ENCODE results near the gene UBASH3B.

Gene UBASH3B

GRCh38 chr11:122807731-122808477, 152.4 kb downstream of the UBASH3B start:
- no peak for TF ChIP-seq CTCF (IDR thresholded peaks at IDR 0.05; ENCODE audit: control insufficient read depth, extremely low read depth, insufficient read depth)
- no peak for DNase-seq (ENCODE audit: low read depth)
- no peak overlapping the region for H3K4me3 ChIP-seq (ENCODE audit: low read depth, low read length)

GRCh38 chr11:122808478-122808869, 153.0 kb downstream of the UBASH3B start:
- TF ChIP-seq CTCF (IDR thresholded peaks at IDR 0.05; ENCODE audit: control insufficient read depth, extremely low read depth, insufficient read depth): no peak
- DNase-seq (ENCODE audit: low read depth): no peak
- H3K4me3 ChIP-seq (ENCODE audit: low read depth, low read length): no peak overlapping the region

DNA sequence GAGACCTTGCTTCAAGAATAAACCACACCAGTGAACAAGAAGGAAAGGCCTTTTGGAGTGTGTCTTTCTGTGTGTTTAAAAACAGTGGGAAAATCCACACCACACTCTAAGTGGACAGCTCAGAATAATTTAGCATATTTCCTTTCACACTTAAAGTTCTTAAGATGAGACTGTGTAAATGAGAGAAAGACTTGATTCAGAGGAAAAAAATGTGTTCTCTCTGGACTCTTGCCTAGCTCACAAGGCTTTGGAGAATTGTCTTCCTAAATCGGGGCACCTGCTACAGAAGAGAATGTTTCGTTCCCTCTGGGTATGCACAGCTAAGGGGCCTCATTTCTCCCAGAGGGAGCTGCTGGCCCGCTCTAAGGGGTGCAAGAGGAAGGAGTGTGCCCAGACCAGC, 154.3 kb downstream of the UBASH3B start:
- H3K4me3 ChIP-seq (ENCODE audit: low read depth, low read length): no peak overlapping the region
- no peak for TF ChIP-seq CTCF (IDR thresholded peaks at IDR 0.05; ENCODE audit: control insufficient read depth, extremely low read depth, insufficient read depth)
- no peak for DNase-seq (ENCODE audit: low read depth)

DNA sequence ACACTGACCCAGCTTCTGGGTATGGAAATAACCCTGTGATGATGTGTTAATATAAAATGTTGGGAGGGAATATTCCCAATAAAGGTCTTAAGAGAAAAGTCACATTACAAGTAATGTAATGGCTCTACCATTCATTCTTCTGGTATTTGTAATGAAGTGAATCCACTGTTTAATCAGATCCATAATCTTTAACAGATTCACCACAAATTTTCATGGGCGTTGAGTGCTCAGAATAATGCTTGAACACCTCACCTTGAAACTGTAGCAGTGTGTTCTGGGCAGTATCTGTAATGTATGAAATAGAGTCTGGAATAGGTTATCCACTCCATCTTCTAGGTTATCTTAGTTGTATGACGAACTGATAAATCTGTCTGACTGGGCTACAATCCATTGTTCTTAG, 156.2 kb downstream of the UBASH3B start:
- no peak for TF ChIP-seq CTCF (IDR thresholded peaks at IDR 0.05; ENCODE audit: control insufficient read depth, extremely low read depth, insufficient read depth)
- DNase-seq (ENCODE audit: low read depth): no peak
- no peak overlapping the region for H3K4me3 ChIP-seq (ENCODE audit: low read depth, low read length)

GRCh38 chr11:122812638-122813037, 157.1 kb downstream of the UBASH3B start:
- DNase-seq (ENCODE audit: low read depth): no peak
- H3K4me3 ChIP-seq (ENCODE audit: low read depth, low read length): no peak overlapping the region
- no peak for TF ChIP-seq CTCF (IDR thresholded peaks at IDR 0.05; ENCODE audit: control insufficient read depth, extremely low read depth, insufficient read depth)

DNA sequence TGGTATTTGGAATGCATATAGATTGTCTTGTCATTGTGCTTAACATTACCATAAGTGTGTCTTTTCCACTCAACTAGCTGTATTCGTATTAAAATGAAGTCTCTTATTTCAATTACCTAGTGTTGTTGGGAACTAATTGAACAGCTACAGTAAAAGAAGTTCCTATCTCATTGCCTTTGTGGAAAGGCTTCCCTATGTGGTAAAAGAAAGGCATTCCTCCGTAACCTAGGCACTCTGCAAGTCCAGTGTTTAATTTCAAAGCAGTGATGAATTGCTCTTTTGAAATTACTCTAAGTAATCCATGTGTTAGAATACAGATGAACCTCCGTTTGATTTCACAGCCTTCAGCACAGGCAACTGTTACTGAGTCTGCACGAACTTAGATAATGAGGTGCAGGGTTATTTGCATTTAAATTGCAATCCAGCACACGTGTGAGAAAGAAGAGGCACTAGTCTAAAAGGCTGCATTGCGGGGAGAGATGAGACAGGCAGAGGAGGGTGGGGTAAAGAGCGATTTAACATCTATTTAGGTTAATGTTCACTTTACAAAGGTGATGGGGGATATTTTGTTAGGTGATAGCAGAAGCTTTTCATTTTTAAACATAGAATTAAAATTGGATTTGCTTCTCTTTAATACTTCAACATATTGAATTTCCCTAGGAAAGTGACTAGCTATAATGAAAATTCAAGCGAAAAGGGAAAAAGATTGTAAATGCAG, 157.8 kb downstream of the UBASH3B start:
- no peak for TF ChIP-seq CTCF (IDR thresholded peaks at IDR 0.05; ENCODE audit: control insufficient read depth, extremely low read depth, insufficient read depth)
- no peak overlapping the region for H3K4me3 ChIP-seq (ENCODE audit: low read depth, low read length)
- DNase-seq (ENCODE audit: low read depth): no peak
